GM04504 (cell line): ENCODE data around the gene GOLGA6L7.
"Not testable (repeated sequence)": the region's sequence is repeated elsewhere in the genome, so short reads cannot be mapped to it uniquely, and the experiment has no call there.

Experiments used
- DNase-seq: peaks from one replicate; pipeline ENCODE4 v3.0.0-alpha.2; 2012; ENCODE audit warnings: low read depth

Gene GOLGA6L7

GRCh38 chr15:28848521-28848920 is at the start of gene GOLGA6L7:
Gene GOLGA6L7 (minus strand): TSS chr15:28848644. CDS start chr15:28848549, 95 bp downstream.
- not testable (repeated sequence) for DNase-seq

GRCh38 chr15:28897861-28898585 is 49.6 kb upstream of the GOLGA6L7 start:
- DNase-seq: no peak

- no peak for DNase-seq
Observed at GRCh38 chr15:28896951-28897350, 48.5 kb upstream of the GOLGA6L7 start.

- no peak for DNase-seq
Observed at GRCh38 chr15:28895566-28895965, 47.1 kb upstream of the GOLGA6L7 start.

- DNase-seq: no peak
Observed at GRCh38 chr15:28895146-28895545, 46.7 kb upstream of the GOLGA6L7 start.

- DNase-seq: no peak
Observed at GRCh38 chr15:28894631-28895030, 46.2 kb upstream of the GOLGA6L7 start.

GRCh38 chr15:28892789-28893610 is 44.6 kb upstream of the GOLGA6L7 start:
- DNase-seq: no peak

- no peak for DNase-seq
Observed at GRCh38 chr15:28891588-28891987, 43.1 kb upstream of the GOLGA6L7 start.

GRCh38 chr15:28890711-28891495 is 42.5 kb upstream of the GOLGA6L7 start:
- no peak for DNase-seq

GRCh38 chr15:28890291-28890690 is 41.8 kb upstream of the GOLGA6L7 start:
- not testable (repeated sequence) for DNase-seq

GRCh38 chr15:28889871-28890270 is 41.4 kb upstream of the GOLGA6L7 start:
- not testable (repeated sequence) for DNase-seq

GRCh38 chr15:28889346-28889745 is 40.9 kb upstream of the GOLGA6L7 start:
- no peak for DNase-seq

GRCh38 chr15:28888900-28889299 is 40.5 kb upstream of the GOLGA6L7 start:
- DNase-seq: no peak

GRCh38 chr15:28888302-28888894 is 40.0 kb upstream of the GOLGA6L7 start:
- no peak for DNase-seq

GRCh38 chr15:28887339-28888174 is 39.1 kb upstream of the GOLGA6L7 start:
- no peak for DNase-seq

- DNase-seq: no peak
Observed at GRCh38 chr15:28886431-28887338, 38.2 kb upstream of the GOLGA6L7 start.

GRCh38 chr15:28885630-28886430 is 37.4 kb upstream of the GOLGA6L7 start, which contains the start of gene APBA2:
Gene APBA2 (plus strand): TSS chr15:28885974. CDS start chr15:29053885, 167,911 bp downstream.
- DNase-seq: no peak

- DNase-seq: no peak
Observed at GRCh38 chr15:28885128-28885629, 36.7 kb upstream of the GOLGA6L7 start.
